BLaER1 treated with 17β-estradiol and CSF1 and Interleukin-3, amounts not matched to agents 10 nM and 100 nM (cell line): ENCODE results near the gene NELL1.

Source experiments
- H3K27ac ChIP-seq, 11 experiments: shearing (Covaris generic); formaldehyde crosslinking; 2 replicates each; pipeline ENCODE4 v1.8.1; 2022
- H3K27me3 ChIP-seq, 11 experiments: shearing (Covaris generic); formaldehyde crosslinking; 2 replicates each; pipeline ENCODE4 v1.8.1; 2022
- H3K36me3 ChIP-seq, 11 experiments: shearing (Covaris generic); formaldehyde crosslinking; 2 replicates each; pipeline ENCODE4 v1.8.1; 2022
- H3K4me1 ChIP-seq, 10 experiments: shearing (Covaris generic); formaldehyde crosslinking; 2 replicates each; pipeline ENCODE4 v1.8.1; 2022
- H3K4me2 ChIP-seq, 11 experiments: shearing (Covaris generic); formaldehyde crosslinking; 2 replicates each; pipeline ENCODE4 v1.8.1; 2022
- H3K4me3 ChIP-seq, 10 experiments: shearing (Covaris generic); formaldehyde crosslinking; 2 replicates each; pipeline ENCODE4 v1.8.1; 2022
- H3K9ac ChIP-seq, 11 experiments: shearing (Covaris generic); formaldehyde crosslinking; 2 replicates each; pipeline ENCODE4 v1.8.1; 2022
- H3K9me3 ChIP-seq, 11 experiments: shearing (Covaris generic); formaldehyde crosslinking; replicated peaks in 1 of 11; 2 replicates each; pipeline ENCODE4 v1.8.1; 2022
- H4K20me1 ChIP-seq, 11 experiments: shearing (Covaris generic); formaldehyde crosslinking; 2 replicates each; pipeline ENCODE4 v1.8.1; 2022
- Cebpa-rat ChIP-seq, 11 experiments: shearing (Covaris generic); IDR thresholded peaks; 2 replicates each; pipeline ENCODE4 v1.8.1; 2022

NELL1 gene

GRCh38 chr11:21385669-21386440 is 716.5 kb downstream of the NELL1 start:
- no peak for TF ChIP-seq Cebpa-rat (IDR thresholded peaks at IDR 0.05)
- Histone ChIP-seq H3K36me3 (no peaks in the 10 kb centered on the region), H3K4me2 (no peak overlapping the region), H3K27me3 (no peaks in the 10 kb centered on the region), H3K27ac (no peak overlapping the region), H3K9me3 (no peaks in the 10 kb centered on the region), H3K4me1 (no peaks in the 10 kb centered on the region), H3K4me3 (no peak overlapping the region), H3K9ac (no peak overlapping the region), H4K20me1 (no peaks in the 10 kb centered on the region)

DNA sequence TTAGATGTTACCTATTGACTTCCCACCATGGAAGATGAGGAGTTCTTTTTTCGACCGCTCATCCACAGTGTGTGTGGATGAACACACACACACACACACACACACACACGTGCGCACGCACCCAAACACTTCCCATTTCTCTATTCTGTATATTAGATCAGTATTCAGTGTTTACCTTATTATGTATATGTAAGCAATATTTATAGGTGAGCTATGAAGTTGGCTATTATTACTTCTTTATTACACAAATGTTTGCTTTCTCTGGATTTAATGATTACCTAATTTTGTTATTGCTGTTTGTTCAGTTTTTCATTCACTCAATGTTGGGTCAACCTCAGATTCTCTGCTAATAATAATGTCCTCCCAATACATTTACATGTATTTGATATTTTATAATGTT is 721.0 kb downstream of the NELL1 start:
- 0 out of 22 replicates have a peak, but pooled peaks cover 0 to 3% (median 0%) of the 10 kb centered on the region in 11 experiments for H3K9me3 ChIP-seq
- H3K4me2 ChIP-seq: no peak overlapping the region
- no peak overlapping the region for H3K4me3 ChIP-seq

GRCh38 chr11:21396342-21397008 is 727.1 kb downstream of the NELL1 start:
- no peaks in the 10 kb centered on the region for H3K9me3 ChIP-seq
- no peaks in the 10 kb centered on the region for H3K27me3 ChIP-seq
- no peaks in the 10 kb centered on the region for H3K4me1 ChIP-seq
- no peak overlapping the region for H3K4me2 ChIP-seq
- TF ChIP-seq Cebpa-rat (IDR thresholded peaks at IDR 0.05): no peak
- H3K36me3 ChIP-seq: no peaks in the 10 kb centered on the region
- no peak overlapping the region for H3K4me3 ChIP-seq
- no peak overlapping the region for H3K27ac ChIP-seq
- no peaks in the 10 kb centered on the region for H4K20me1 ChIP-seq
- H3K9ac ChIP-seq: no peak overlapping the region

More for the DNA sequence above, 721.0 kb downstream of the NELL1 start:
- H3K27ac ChIP-seq: no peak overlapping the region
- H3K4me1 ChIP-seq: no peaks in the 10 kb centered on the region
- no peak overlapping the region for H3K9ac ChIP-seq
- H3K27me3 ChIP-seq: no peaks in the 10 kb centered on the region
- no peak for TF ChIP-seq Cebpa-rat (IDR thresholded peaks at IDR 0.05)
- H3K36me3 ChIP-seq: no peaks in the 10 kb centered on the region
- H4K20me1 ChIP-seq: no peaks in the 10 kb centered on the region

- TF ChIP-seq Cebpa-rat (IDR thresholded peaks at IDR 0.05): no peak
- Histone ChIP-seq H3K27ac (no peak overlapping the region), H3K36me3 (no peaks in the 10 kb centered on the region), H4K20me1 (no peaks in the 10 kb centered on the region), H3K4me1 (no peaks in the 10 kb centered on the region), H3K9ac (no peak overlapping the region), H3K4me3 (no peak overlapping the region), H3K4me2 (no peak overlapping the region), H3K27me3 (no peaks in the 10 kb centered on the region), H3K9me3 (no peaks in the 10 kb centered on the region)
Observed at GRCh38 chr11:21398195-21398594, 728.8 kb downstream of the NELL1 start.

DNA sequence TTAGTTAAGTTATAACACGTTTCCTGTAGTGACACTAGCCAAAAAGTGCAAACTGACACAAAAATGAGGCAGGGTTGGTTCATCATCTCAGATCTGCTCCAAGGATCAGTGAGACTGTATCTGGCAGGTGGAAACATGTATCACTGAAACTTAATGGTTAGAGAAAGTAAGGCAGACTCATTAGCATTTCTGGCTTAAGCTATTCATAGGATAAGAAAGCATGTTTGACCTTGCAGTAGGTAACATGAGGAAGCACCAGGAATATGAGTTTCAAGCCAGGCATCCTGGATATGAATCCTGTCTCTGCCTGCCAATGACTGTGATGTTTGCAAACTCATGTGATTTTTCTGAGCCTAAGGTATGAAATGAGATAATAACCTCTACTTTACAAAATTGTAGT is 732.1 kb downstream of the NELL1 start:
- Histone ChIP-seq H3K27ac (no peak overlapping the region), H4K20me1 (no peaks in the 10 kb centered on the region), H3K9me3 (no peaks in the 10 kb centered on the region), H3K4me2 (no peak overlapping the region), H3K36me3 (no peaks in the 10 kb centered on the region), H3K27me3 (no peaks in the 10 kb centered on the region), H3K4me1 (0 out of 20 replicates have a peak, but pooled peaks cover 0 to 4% (median 0%) of the 10 kb centered on the region in 10 experiments), H3K4me3 (no peak overlapping the region), H3K9ac (no peak overlapping the region)
- no peak for TF ChIP-seq Cebpa-rat (IDR thresholded peaks at IDR 0.05)

DNA sequence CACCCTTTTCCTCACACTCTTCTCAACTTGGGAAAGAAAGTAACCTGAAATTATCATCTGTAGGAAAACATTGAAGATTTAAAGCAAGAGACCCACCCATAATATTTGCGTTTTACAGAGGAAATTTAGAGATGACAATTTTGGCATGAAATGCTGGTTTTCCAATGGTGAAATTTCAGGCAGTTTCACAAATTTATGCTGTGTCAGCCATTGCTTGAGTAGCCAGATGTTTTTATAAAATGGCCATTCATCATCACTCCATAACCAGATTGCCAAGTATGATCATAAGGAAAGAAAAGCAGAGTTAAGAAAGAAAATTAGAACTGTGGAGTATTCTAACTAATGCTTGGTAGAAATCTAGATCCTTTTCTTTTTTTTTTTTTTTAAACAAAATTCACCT is 732.9 kb downstream of the NELL1 start:
- Histone ChIP-seq H4K20me1 (no peaks in the 10 kb centered on the region), H3K4me3 (no peak overlapping the region), H3K4me1 (0 out of 20 replicates have a peak, but pooled peaks cover 0 to 4% (median 0%) of the 10 kb centered on the region in 10 experiments), H3K9ac (no peak overlapping the region), H3K9me3 (no peaks in the 10 kb centered on the region), H3K36me3 (no peaks in the 10 kb centered on the region), H3K4me2 (no peak overlapping the region), H3K27me3 (no peaks in the 10 kb centered on the region), H3K27ac (no peak overlapping the region)
- TF ChIP-seq Cebpa-rat (IDR thresholded peaks at IDR 0.05): no peak

DNA sequence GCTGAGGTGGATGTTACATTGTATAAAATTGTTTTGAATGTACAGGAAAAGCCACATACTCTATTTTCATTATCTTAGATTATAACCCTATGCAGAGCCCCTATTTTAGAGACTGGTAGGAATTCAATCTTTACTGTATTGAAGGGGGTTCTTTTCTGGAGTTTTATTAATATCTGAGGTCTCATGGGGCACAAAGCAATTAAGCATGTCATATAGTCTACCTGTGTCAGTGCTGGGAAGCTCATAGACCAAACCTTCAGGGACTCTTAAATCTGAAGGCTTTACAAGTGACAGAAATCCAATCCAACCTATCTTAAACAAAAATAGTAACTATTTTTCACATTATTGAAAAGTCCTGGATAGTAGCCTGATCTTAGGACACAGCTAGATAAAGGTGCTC is 733.7 kb downstream of the NELL1 start:
- Histone ChIP-seq H3K9ac (no peak overlapping the region), H4K20me1 (no peaks in the 10 kb centered on the region), H3K4me2 (no peak overlapping the region), H3K27me3 (no peaks in the 10 kb centered on the region), H3K4me1 (0 out of 20 replicates have a peak, but pooled peaks cover 0 to 4% (median 0%) of the 10 kb centered on the region in 10 experiments), H3K27ac (no peak overlapping the region), H3K36me3 (no peaks in the 10 kb centered on the region), H3K9me3 (no peaks in the 10 kb centered on the region), H3K4me3 (no peak overlapping the region)
- TF ChIP-seq Cebpa-rat (IDR thresholded peaks at IDR 0.05): no peak

- Histone ChIP-seq H3K4me2 (no peak overlapping the region), H3K27me3 (no peaks in the 10 kb centered on the region), H4K20me1 (no peaks in the 10 kb centered on the region), H3K9ac (no peak overlapping the region), H3K9me3 (peaks cover 0 to 9% (median 0%) of the 10 kb centered on the region in 11 experiments; a peak in 5 of 22 replicates), H3K4me3 (no peak overlapping the region), H3K36me3 (no peaks in the 10 kb centered on the region), H3K27ac (no peak overlapping the region), H3K4me1 (0 out of 20 replicates have a peak, but pooled peaks cover 0 to 4% (median 0%) of the 10 kb centered on the region in 10 experiments)
- TF ChIP-seq Cebpa-rat (IDR thresholded peaks at IDR 0.05): no peak
Observed at GRCh38 chr11:21405422-21405821, 736.0 kb downstream of the NELL1 start.

DNA sequence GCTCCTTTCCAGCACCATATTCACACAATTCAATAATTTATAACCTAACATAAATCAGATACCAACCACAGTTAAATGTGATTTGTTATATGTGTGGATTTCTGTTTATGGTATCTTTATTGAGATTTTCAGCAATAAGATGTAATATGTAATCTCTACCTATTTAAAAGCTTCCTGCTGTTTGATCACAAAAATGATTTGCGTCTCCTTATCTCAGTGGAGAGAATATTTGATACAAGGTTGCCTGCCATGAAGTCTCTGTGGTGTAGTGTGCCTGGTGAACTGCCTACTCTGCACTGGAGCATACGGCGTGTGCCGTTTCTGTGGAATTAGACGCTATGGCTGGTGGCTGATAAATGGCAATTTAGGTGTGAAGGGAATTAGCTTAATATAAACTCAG is 741.1 kb downstream of the NELL1 start:
- H3K27ac ChIP-seq: no peak overlapping the region
- H3K4me1 ChIP-seq: peaks cover 0 to 9% (median 6%) of the 10 kb centered on the region in 10 experiments; a peak in 10 of 20 replicates
- H3K27me3 ChIP-seq: no peaks in the 10 kb centered on the region; a peak in 1 of 22 replicates
- H3K9ac ChIP-seq: no peak overlapping the region
- no peaks in the 10 kb centered on the region for H4K20me1 ChIP-seq
- peak overlapping the region in 1 of 11 experiments; percentile 1; a peak in 1 of 22 replicates for H3K4me2 ChIP-seq
- no peak for TF ChIP-seq Cebpa-rat (IDR thresholded peaks at IDR 0.05)
- no peak overlapping the region for H3K4me3 ChIP-seq
- H3K36me3 ChIP-seq: no peaks in the 10 kb centered on the region
- peaks cover 0 to 17% (median 0%) of the 10 kb centered on the region in 11 experiments; a peak in 6 of 22 replicates for H3K9me3 ChIP-seq
